Smooth muscle cell (in vitro differentiated cells): ENCODE data around the gene KXD1. TPM values are rescaled to one million over a fixed set of nuclear protein-coding genes. Genes with fewer than 3 reads are reported as not detected.

ENCODE experiments used
- DNase-seq: peaks from one replicate; lab custom pipeline; 2025; ENCODE audit not compliant: unreplicated experiment; lab: John Stamatoyannopoulos, UW
- H2AFZ ChIP-seq: fragments of 200-600 bp; sonication (generic); 2 replicates; pipeline ENCODE4 v1.6.0; 2016; ENCODE audit warnings: antibody characterized with exemption, low read depth, mild to moderate bottlenecking
- H3F3A ChIP-seq: fragments of 200-600 bp; sonication (generic); 2 replicates; pipeline ENCODE4 v1.6.0; 2017; ENCODE audit warnings: antibody characterized with exemption, low read depth
- H3K27ac ChIP-seq: fragments of 200-600 bp; sonication (generic); 2 replicates; pipeline ENCODE4 v1.5.1; 2016; ENCODE audit warnings: low read depth, mild to moderate bottlenecking
- H3K27me3 ChIP-seq: fragments of 200-600 bp; sonication (generic); 2 replicates; pipeline ENCODE4 v1.6.1; 2016; ENCODE audit warnings: low read depth, mild to moderate bottlenecking
- H3K36me3 ChIP-seq: fragments of 200-600 bp; sonication (generic); 2 replicates; pipeline ENCODE4 v1.5.1; 2016; ENCODE audit warnings: low read depth
- H3K4me1 ChIP-seq: fragments of 200-600 bp; sonication (generic); 2 replicates; pipeline ENCODE4 v1.5.1; 2016; ENCODE audit warnings: low read depth
- H3K4me2 ChIP-seq: fragments of 200-600 bp; sonication (generic); 2 replicates; pipeline ENCODE4 v1.6.0; 2016; ENCODE audit warnings: mild to moderate bottlenecking
- H3K4me3 ChIP-seq: fragments of 200-600 bp; sonication (generic); 2 replicates; pipeline ENCODE4 v1.5.1; 2016; ENCODE audit warnings: mild to moderate bottlenecking
- H3K79me2 ChIP-seq: fragments of 200-600 bp; sonication (generic); 2 replicates; pipeline ENCODE4 v1.6.0; 2016; ENCODE audit warnings: low read depth, mild to moderate bottlenecking
- H3K9ac ChIP-seq: fragments of 200-600 bp; sonication (generic); 2 replicates; pipeline ENCODE4 v1.6.0; 2016; ENCODE audit warnings: low read depth
- H3K9me3 ChIP-seq: fragments of 200-600 bp; sonication (generic); replicated peaks from 2 replicates; pipeline ENCODE4 v1.5.1; 2016; ENCODE audit warnings: low read depth
- H4K20me1 ChIP-seq: fragments of 200-600 bp; sonication (generic); 2 replicates; pipeline ENCODE4 v1.6.0; 2016; ENCODE audit warnings: low read depth
- WGBS: methylation state at CpG from one replicate; pipeline ENCODE4 v1.1.7; 2016; ENCODE audit warnings: low lambda C conversion rate; 5-methylcytosine and 5-hydroxymethylcytosine counted together
- polyA plus RNA-seq: library from polyadenylated mRNA; unstranded; fragments of >200 nt; fragmentation: Nextera tagmentation; extraction: Ambion mirVana; gene quantifications from 2 replicates; pipeline ENCODE4 v1.2.1, GENCODE V29; 2016
- total RNA-seq: library from RNA; depleted of rRNA; stranded (reverse); fragments of >200 nt; gene quantifications from 2 replicates; pipeline ENCODE4 v1.2.3, GENCODE V29; 2014
- TF ChIP-seq, protein P1 (sequence below): fragments of 200-600 bp; sonication (generic); IDR thresholded peaks from 2 replicates; pipeline ENCODE4 v1.5.1; 2017; ENCODE audit warnings: borderline replicate concordance, mild to moderate bottlenecking, antibody characterized with exemption; ENCODE audit not compliant: insufficient read depth, poor library complexity, severe bottlenecking

The KXD1 gene
- total and polyA plus RNA-seq, 2 experiments from 2014 or later: 75.4 to 134 TPM

DNA sequence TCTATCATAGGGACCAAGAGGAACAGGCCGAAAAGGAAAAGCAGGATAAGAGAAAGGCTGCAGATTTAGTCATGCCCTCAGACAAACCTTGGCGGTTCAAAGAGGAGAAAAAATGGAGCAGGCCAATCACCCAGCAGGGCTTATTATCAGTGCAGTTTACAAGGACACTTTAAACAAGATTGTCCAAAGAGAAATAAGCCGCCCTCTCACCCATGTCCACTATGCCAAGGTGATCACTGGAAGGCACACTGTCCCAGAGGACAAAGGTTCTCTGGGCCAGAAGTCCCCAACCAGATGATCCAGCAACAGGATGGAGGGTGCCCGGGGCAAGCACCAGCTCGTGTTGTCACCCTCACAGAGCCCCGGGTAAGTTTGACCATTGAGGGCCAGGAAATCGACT is 22.6 kb downstream of the KXD1 start:
- no peak for DNase-seq
- no peaks in the 10 kb centered on the region for H3K79me2 ChIP-seq
- peaks cover 20% of the 10 kb centered on the region for H3F3A ChIP-seq
- H3K27ac ChIP-seq: no peak overlapping the region
- H3K27me3 ChIP-seq: no peaks in the 10 kb centered on the region
- no peak overlapping the region for H3K4me2 ChIP-seq
- no peaks in the 10 kb centered on the region for H3K36me3 ChIP-seq
- H2AFZ ChIP-seq: no peak overlapping the region
- H3K9ac ChIP-seq: no peak overlapping the region
- H3K4me1 ChIP-seq: no peaks in the 10 kb centered on the region
- peaks cover 7% of the 10 kb centered on the region for H4K20me1 ChIP-seq
- 80% methylated on average over 7 of the region's 7 CpGs for WGBS
- no peak overlapping the region for H3K4me3 ChIP-seq
- TF ChIP-seq, protein P1, sequence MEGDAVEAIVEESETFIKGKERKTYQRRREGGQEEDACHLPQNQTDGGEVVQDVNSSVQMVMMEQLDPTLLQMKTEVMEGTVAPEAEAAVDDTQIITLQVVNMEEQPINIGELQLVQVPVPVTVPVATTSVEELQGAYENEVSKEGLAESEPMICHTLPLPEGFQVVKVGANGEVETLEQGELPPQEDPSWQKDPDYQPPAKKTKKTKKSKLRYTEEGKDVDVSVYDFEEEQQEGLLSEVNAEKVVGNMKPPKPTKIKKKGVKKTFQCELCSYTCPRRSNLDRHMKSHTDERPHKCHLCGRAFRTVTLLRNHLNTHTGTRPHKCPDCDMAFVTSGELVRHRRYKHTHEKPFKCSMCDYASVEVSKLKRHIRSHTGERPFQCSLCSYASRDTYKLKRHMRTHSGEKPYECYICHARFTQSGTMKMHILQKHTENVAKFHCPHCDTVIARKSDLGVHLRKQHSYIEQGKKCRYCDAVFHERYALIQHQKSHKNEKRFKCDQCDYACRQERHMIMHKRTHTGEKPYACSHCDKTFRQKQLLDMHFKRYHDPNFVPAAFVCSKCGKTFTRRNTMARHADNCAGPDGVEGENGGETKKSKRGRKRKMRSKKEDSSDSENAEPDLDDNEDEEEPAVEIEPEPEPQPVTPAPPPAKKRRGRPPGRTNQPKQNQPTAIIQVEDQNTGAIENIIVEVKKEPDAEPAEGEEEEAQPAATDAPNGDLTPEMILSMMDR: no peak
- no peaks in the 10 kb centered on the region for H3K9me3 ChIP-seq

DNA sequence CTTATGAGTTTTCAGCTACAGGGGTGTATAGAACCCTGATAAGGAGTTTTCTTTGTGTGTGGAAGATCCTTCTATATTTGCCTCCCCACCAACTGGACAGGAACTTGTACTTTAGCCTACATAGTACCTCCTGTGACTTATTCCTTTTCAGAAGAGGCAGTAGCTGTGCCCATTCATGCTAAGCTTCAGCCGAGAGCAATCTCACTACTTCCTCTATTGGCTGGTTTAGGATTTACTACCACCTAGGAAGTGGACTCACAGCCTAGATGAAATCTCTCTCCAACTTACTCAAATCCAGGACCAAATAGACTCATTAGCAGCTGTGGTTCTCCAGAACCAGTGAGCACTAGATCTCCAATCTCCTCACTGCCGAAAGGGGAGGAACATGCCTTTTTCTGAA is 28.6 kb downstream of the KXD1 start:
- Histone ChIP-seq H3F3A (peaks cover 28% of the 10 kb centered on the region), H3K4me3 (no peak overlapping the region), H3K36me3 (no peaks in the 10 kb centered on the region), H3K4me1 (no peaks in the 10 kb centered on the region), H4K20me1 (peaks cover 7% of the 10 kb centered on the region), H3K9me3 (no peaks in the 10 kb centered on the region), H3K4me2 (no peak overlapping the region), H3K79me2 (no peaks in the 10 kb centered on the region), H3K27ac (no peak overlapping the region), H3K27me3 (no peaks in the 10 kb centered on the region), H3K9ac (no peak overlapping the region), H2AFZ (no peak overlapping the region)
- WGBS: 69% methylated on average over 2 of the region's 2 CpGs
- TF ChIP-seq, protein P1: no peak
- no peak for DNase-seq

DNA sequence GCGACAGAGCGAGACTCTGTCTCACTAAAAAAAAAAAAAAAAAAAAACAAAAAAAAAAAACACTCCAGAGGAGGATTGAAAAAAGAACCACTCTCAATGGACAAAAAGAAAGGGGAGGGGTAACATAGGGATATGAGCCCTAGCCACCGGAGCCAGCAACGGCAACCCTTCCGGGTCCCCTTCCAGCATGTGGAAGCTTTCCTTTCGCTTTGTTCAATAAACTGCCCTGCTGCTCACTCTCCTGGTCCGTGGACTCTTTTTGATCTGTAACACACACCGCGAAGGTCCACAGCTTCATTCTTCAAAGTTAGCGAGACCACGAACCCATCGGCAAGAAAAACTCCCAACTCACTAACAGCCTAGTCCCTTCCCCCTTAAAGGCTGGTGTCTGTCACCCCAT is 29.9 kb downstream of the KXD1 start:
- H3F3A ChIP-seq: peaks cover 33% of the 10 kb centered on the region
- no peaks in the 10 kb centered on the region for H3K36me3 ChIP-seq
- H3K4me3 ChIP-seq: no peak overlapping the region
- no peaks in the 10 kb centered on the region for H3K27me3 ChIP-seq
- H3K4me1 ChIP-seq: no peaks in the 10 kb centered on the region
- peaks cover 7% of the 10 kb centered on the region for H4K20me1 ChIP-seq
- TF ChIP-seq, protein P1: no peak
- WGBS: 94% methylated on average over 10 of the region's 12 CpGs
- no peak overlapping the region for H3K9ac ChIP-seq
- H3K4me2 ChIP-seq: peak overlapping the region; percentile 96
- no peaks in the 10 kb centered on the region for H3K9me3 ChIP-seq
- DNase-seq: no peak
- no peaks in the 10 kb centered on the region for H3K79me2 ChIP-seq
- H3K27ac ChIP-seq: no peak overlapping the region
- no peak overlapping the region for H2AFZ ChIP-seq

DNA sequence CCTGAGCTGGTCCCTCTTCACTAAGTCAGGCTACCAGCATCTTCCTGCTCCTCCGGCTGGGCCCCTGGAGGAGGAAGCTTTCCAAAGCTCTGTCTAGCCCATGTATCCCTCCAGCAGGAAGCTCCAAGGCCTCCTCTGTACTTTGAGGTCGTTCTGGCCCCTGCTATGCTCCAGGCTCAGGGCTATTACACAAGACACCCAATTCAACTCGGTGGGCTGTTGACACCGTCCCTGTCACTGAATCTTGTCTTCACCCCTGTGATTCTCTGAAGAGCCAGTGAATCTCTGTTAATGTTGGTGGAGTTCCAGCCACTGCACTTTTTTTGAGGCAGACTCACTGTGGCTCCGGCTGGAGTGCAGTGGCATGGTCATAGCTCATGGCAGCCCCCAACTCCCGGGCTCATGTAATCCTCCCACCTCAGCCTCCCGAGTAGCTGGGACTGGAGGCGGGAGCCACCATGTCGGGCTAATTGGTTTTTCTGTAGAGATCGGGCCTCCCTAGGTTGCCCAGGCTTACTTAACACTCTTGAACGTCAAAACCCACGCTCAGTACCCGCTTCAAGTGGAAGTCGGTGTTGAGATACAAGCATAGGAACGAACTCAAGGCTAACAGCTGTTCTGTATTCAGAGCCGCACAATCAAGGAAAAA is 30.4 kb downstream of the KXD1 start:
- H3K79me2 ChIP-seq: no peaks in the 10 kb centered on the region
- peak overlapping the region; percentile 87 for H2AFZ ChIP-seq
- H3K4me2 ChIP-seq: peak overlapping the region; percentile 96
- WGBS: 49% methylated on average over 16 of the region's 16 CpGs
- peak overlapping the region; percentile 71 for H3K27ac ChIP-seq
- H3K27me3 ChIP-seq: no peaks in the 10 kb centered on the region
- TF ChIP-seq, protein P1: no peak
- DNase-seq: no peak
- peak overlapping the region; percentile 54 for H3K9ac ChIP-seq
- H3K4me1 ChIP-seq: no peaks in the 10 kb centered on the region
- H4K20me1 ChIP-seq: peaks cover 11% of the 10 kb centered on the region
- no peaks in the 10 kb centered on the region for H3K9me3 ChIP-seq
- H3F3A ChIP-seq: peaks cover 33% of the 10 kb centered on the region
- H3K36me3 ChIP-seq: no peaks in the 10 kb centered on the region
- peak overlapping the region; percentile 95 for H3K4me3 ChIP-seq
